ENCODE results near the gene PSMD3. TPM values are rescaled to one million over a fixed set of nuclear protein-coding genes. Genes with fewer than 3 reads are reported as not detected.
"Not testable (repeated sequence)": the region's sequence is repeated elsewhere in the genome, so short reads cannot be mapped to it uniquely, and the experiment has no call there.

The PSMD3 gene
- total RNA-seq, 2 donors from 2014 or later, result 152 to 164 TPM

DNA sequence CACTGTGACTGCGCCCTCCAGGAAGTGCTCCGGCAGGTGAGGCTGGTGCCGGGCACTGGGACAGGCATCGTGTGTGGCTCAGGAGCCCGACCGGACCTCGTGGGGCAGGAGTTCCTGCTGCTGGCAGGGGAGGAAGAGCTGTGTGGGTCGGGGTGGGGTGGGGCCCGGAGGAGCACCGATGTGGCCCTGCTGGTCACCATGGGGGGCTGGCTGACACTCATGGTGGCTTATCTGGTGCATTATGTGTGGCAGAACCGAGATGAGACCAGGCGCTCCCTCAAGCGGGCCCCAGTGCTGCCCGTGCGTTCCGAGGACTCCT lies 36.3 kb upstream of the PSMD3 start:
- no peak for DNase-seq
- H3K36me3 ChIP-seq (ENCODE audit: control insufficient read depth, insufficient read depth, low read length), result no peaks in the 10 kb centered on the region
- H3K27me3 Mint-ChIP-seq (ENCODE audit: insufficient read depth), result peaks cover 10% of the 10 kb centered on the region

GRCh38 chr17:39946551-39947330 lies 33.9 kb upstream of the PSMD3 start:
- H3K36me3 Mint-ChIP-seq (ENCODE audit: low read depth), result no peaks in the 10 kb centered on the region
- no peaks in the 10 kb centered on the region for H3K4me1 Mint-ChIP-seq
- H3K27ac Mint-ChIP-seq, result no peak overlapping the region
- no peaks in the 10 kb centered on the region for H3K9me3 Mint-ChIP-seq
- peaks cover 28% of the 10 kb centered on the region for H3K27me3 Mint-ChIP-seq (ENCODE audit: insufficient read depth)
- no peak for DNase-seq
- Histone ChIP-seq H3K4me1 (ENCODE audit: control insufficient read depth, insufficient read depth, low read length) (no peaks in the 10 kb centered on the region), H3K9me3 (ENCODE audit: control insufficient read depth, low read length) (no peaks in the 10 kb centered on the region), H3K36me3 (ENCODE audit: control insufficient read depth, insufficient read depth, low read length) (no peaks in the 10 kb centered on the region), H3K9ac (ENCODE audit: extremely low read depth, low read length, poor library complexity, severe bottlenecking) (no peak overlapping the region), H3K4me3 (ENCODE audit: low read length) (no peak overlapping the region), H3K27me3 (ENCODE audit: control insufficient read depth, insufficient read depth, low read length, poor library complexity, severe bottlenecking) (peaks cover 2% of the 10 kb centered on the region), H3K27ac (ENCODE audit: low read depth, low read length) (no peak overlapping the region)
- H3K4me3 Mint-ChIP-seq, result no peak overlapping the region
- no peak for TF ChIP-seq CTCF (conservative IDR thresholded peaks at IDR 0.05)
- 87 to 96% methylated on average over 3 to 15 of the region's 15 CpGs for WGBS, 2 experiments (ENCODE audit: insufficient coverage in 1 of 2, insufficient read length in 1 of 2)

More for the DNA sequence above, 36.3 kb upstream of the PSMD3 start:
- Histone ChIP-seq H3K9me3 (ENCODE audit: control insufficient read depth, low read length) (no peaks in the 10 kb centered on the region), H3K4me1 (ENCODE audit: control insufficient read depth, insufficient read depth, low read length) (no peaks in the 10 kb centered on the region), H3K27ac (ENCODE audit: low read depth, low read length) (no peak overlapping the region), H3K9ac (ENCODE audit: extremely low read depth, low read length, poor library complexity, severe bottlenecking) (no peak overlapping the region), H3K4me3 (ENCODE audit: low read length) (no peak overlapping the region), H3K27me3 (ENCODE audit: control insufficient read depth, insufficient read depth, low read length, poor library complexity, severe bottlenecking) (no peaks in the 10 kb centered on the region)
- Mint-ChIP-seq H3K27ac (no peak overlapping the region), H3K4me3 (no peak overlapping the region), H3K4me1 (no peaks in the 10 kb centered on the region), H3K36me3 (ENCODE audit: low read depth) (no peaks in the 10 kb centered on the region), H3K9me3 (no peaks in the 10 kb centered on the region)
- TF ChIP-seq CTCF (conservative IDR thresholded peaks at IDR 0.05), result no peak
- 94 to 95% methylated on average over 4 to 16 of the region's 16 CpGs for WGBS, 2 experiments (ENCODE audit: insufficient coverage in 1 of 2, insufficient read length in 1 of 2)

DNA sequence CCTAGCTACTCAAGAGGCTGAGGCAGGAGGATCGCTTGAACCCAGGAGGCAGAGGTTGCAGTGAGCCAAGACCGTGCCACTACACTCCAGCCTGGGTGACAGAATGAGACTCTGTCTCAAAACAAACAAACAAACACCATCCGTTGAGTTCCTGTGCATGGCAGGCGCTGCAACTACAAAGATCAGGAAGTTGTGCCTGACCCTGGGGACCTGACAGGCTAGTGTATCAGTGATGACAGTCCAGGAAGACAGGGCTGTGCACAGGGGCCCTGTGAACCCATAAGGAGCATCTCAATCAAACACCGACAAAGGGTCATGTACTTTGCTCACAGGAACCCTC lies 32.1 kb upstream of the PSMD3 start:
- not testable (repeated sequence) for H3K27ac Mint-ChIP-seq; DNase-seq; H3K36me3 Mint-ChIP-seq (ENCODE audit: low read depth); H3K4me3 Mint-ChIP-seq; H3K9me3 ChIP-seq (ENCODE audit: control insufficient read depth, low read length); H3K27ac ChIP-seq (ENCODE audit: low read depth, low read length); H3K9ac ChIP-seq (ENCODE audit: extremely low read depth, low read length, poor library complexity, severe bottlenecking); H3K4me1 Mint-ChIP-seq; H3K4me3 ChIP-seq (ENCODE audit: low read length); H3K36me3 ChIP-seq (ENCODE audit: control insufficient read depth, insufficient read depth, low read length); H3K4me1 ChIP-seq (ENCODE audit: control insufficient read depth, insufficient read depth, low read length); H3K27me3 ChIP-seq (ENCODE audit: control insufficient read depth, insufficient read depth, low read length, poor library complexity, severe bottlenecking); H3K9me3 Mint-ChIP-seq
- peaks cover 30% of the 10 kb centered on the region for H3K27me3 Mint-ChIP-seq (ENCODE audit: insufficient read depth)
- WGBS, 2 experiments (ENCODE audit: insufficient coverage in 1 of 2, insufficient read length in 1 of 2), result 93% methylated on average over 4 to 5 of the region's 5 CpGs

GRCh38 chr17:39949028-39949427 lies 31.6 kb upstream of the PSMD3 start:
- Mint-ChIP-seq H3K27me3 (ENCODE audit: insufficient read depth) (peaks cover 30% of the 10 kb centered on the region), H3K4me3 (no peak overlapping the region)

More at GRCh38 chr17:39949028-39949427, 31.6 kb upstream of the PSMD3 start:
- no peak for TF ChIP-seq CTCF (conservative IDR thresholded peaks at IDR 0.05)
- no peaks in the 10 kb centered on the region for H3K4me1 ChIP-seq (ENCODE audit: control insufficient read depth, insufficient read depth, low read length)
- peaks cover 10% of the 10 kb centered on the region for H3K27me3 ChIP-seq (ENCODE audit: control insufficient read depth, insufficient read depth, low read length, poor library complexity, severe bottlenecking)
- no peak for DNase-seq
- WGBS, 2 experiments (ENCODE audit: insufficient coverage in 1 of 2, insufficient read length in 1 of 2), result 89 to 90% methylated on average over 2 of the region's 2 CpGs
- H3K9me3 ChIP-seq (ENCODE audit: control insufficient read depth, low read length), result no peaks in the 10 kb centered on the region
- H3K9ac ChIP-seq (ENCODE audit: extremely low read depth, low read length, poor library complexity, severe bottlenecking), result no peak overlapping the region
- no peaks in the 10 kb centered on the region for H3K36me3 ChIP-seq (ENCODE audit: control insufficient read depth, insufficient read depth, low read length)
- no peak overlapping the region for H3K27ac ChIP-seq (ENCODE audit: low read depth, low read length)
- H3K4me3 ChIP-seq (ENCODE audit: low read length), result no peak overlapping the region
- H3K36me3 Mint-ChIP-seq (ENCODE audit: low read depth), result no peaks in the 10 kb centered on the region
- peaks cover 7% of the 10 kb centered on the region for H3K4me1 Mint-ChIP-seq
- H3K9me3 Mint-ChIP-seq, result no peaks in the 10 kb centered on the region
- H3K27ac Mint-ChIP-seq, result no peak overlapping the region
